Measurements from ENCODE around the gene NCKAP1. TPM values are rescaled to one million over a fixed set of nuclear protein-coding genes. Genes with fewer than 3 reads are reported as not detected.
"Not testable (repeated sequence)": the region's sequence is repeated elsewhere in the genome, so short reads cannot be mapped to it uniquely, and the experiment has no call there.

The NCKAP1 gene
- total RNA-seq, 1 experiment from 2014 or later: 76.2 TPM

GRCh38 chr2:183021613-183022012 is 16.6 kb downstream of the NCKAP1 start:
- Histone ChIP-seq H3K4me2 (ENCODE audit: low read length) (no peak overlapping the region), H3K4me1 (ENCODE audit: insufficient read depth, low read length) (no peaks in the 10 kb centered on the region), H3K79me2 (ENCODE audit: low read length) (peaks cover 99% of the 10 kb centered on the region), H3F3A (ENCODE audit: low read length, unreplicated experiment) (no peaks in the 10 kb centered on the region), H4K20me1 (ENCODE audit: low read length) (peaks cover 33% of the 10 kb centered on the region), H3K4me3 (ENCODE audit: low read length) (no peak overlapping the region), H2AFZ (ENCODE audit: low read length) (no peak overlapping the region), H3K9me2 (replicated peaks; ENCODE audit: low read length) (no peaks in the 10 kb centered on the region), H3K27ac (ENCODE audit: low read length) (no peak overlapping the region), H3K9me3 (ENCODE audit: low read length) (no peaks in the 10 kb centered on the region), H3K27me3 (ENCODE audit: low read length) (no peaks in the 10 kb centered on the region), H3K36me3 (ENCODE audit: low read depth, low read length) (peaks cover 33% of the 10 kb centered on the region), H3K9ac (ENCODE audit: low read length) (no peak overlapping the region)
- intact Hi-C loops (cut with micrococcal nuclease): no loop called here
- ChIA-PET CTCF (no interaction called here), POLR2A (ENCODE audit: unreplicated experiment) (no interaction called here)
- BruUV-seq (replicated peaks): no TSS peak
- DNase-seq: no peak
- TF ChIP-seq EZH2phosphoT487 (IDR thresholded peaks at IDR 0.05; ENCODE audit: borderline replicate concordance, low read length): no peak
- no peak for TF ChIP-seq CTCF (conservative IDR thresholded peaks at IDR 0.05; ENCODE audit: low read depth, low read length)
- no peak for TF ChIP-seq EZH2 (IDR thresholded peaks at IDR 0.05; ENCODE audit: low read length, unreplicated experiment)
- no peak for ATAC-seq

- Histone ChIP-seq H2AFZ (ENCODE audit: low read length) (no peak overlapping the region), H3K36me3 (ENCODE audit: low read depth, low read length) (peaks cover 33% of the 10 kb centered on the region), H3K9me3 (ENCODE audit: low read length) (no peaks in the 10 kb centered on the region), H3K4me1 (ENCODE audit: insufficient read depth, low read length) (no peaks in the 10 kb centered on the region), H3K27me3 (ENCODE audit: low read length) (no peaks in the 10 kb centered on the region), H3K27ac (ENCODE audit: low read length) (no peak overlapping the region), H3K9ac (ENCODE audit: low read length) (no peak overlapping the region), H3K4me2 (ENCODE audit: low read length) (no peak overlapping the region), H3K4me3 (ENCODE audit: low read length) (no peak overlapping the region), H3K79me2 (ENCODE audit: low read length) (peaks cover 98% of the 10 kb centered on the region), H4K20me1 (ENCODE audit: low read length) (peaks cover 23% of the 10 kb centered on the region; the same call in 1 of the 2 replicates), H3F3A (ENCODE audit: low read length, unreplicated experiment) (no peaks in the 10 kb centered on the region), H3K9me2 (replicated peaks; ENCODE audit: low read length) (no peaks in the 10 kb centered on the region)
- TF ChIP-seq EZH2 (IDR thresholded peaks at IDR 0.05; ENCODE audit: low read length, unreplicated experiment): no peak
- TF ChIP-seq EZH2phosphoT487 (IDR thresholded peaks at IDR 0.05; ENCODE audit: borderline replicate concordance, low read length): no peak
- no peak for TF ChIP-seq CTCF (conservative IDR thresholded peaks at IDR 0.05; ENCODE audit: low read depth, low read length)
- DNase-seq: no peak
- no TSS peak for BruUV-seq (replicated peaks)
- ChIA-PET POLR2A (ENCODE audit: unreplicated experiment) (no interaction called here), CTCF (no interaction called here)
- ATAC-seq: no peak
- intact Hi-C loops (cut with micrococcal nuclease): no loop called here
These were observed 18.4 kb downstream of the NCKAP1 start for GRCh38 chr2:183019718-183020442.

GRCh38 chr2:183017845-183018244 is 20.4 kb downstream of the NCKAP1 start:
- POLR2A ChIA-PET (ENCODE audit: unreplicated experiment); H3F3A ChIP-seq (ENCODE audit: low read length, unreplicated experiment); H3K4me3 ChIP-seq (ENCODE audit: low read length); CTCF ChIA-PET; H3K4me2 ChIP-seq (ENCODE audit: low read length); H3K27ac ChIP-seq (ENCODE audit: low read length); intact Hi-C loops (cut with micrococcal nuclease); H3K9ac ChIP-seq (ENCODE audit: low read length); DNase-seq; H2AFZ ChIP-seq (ENCODE audit: low read length); ATAC-seq; H3K9me2 ChIP-seq (replicated peaks; ENCODE audit: low read length); BruUV-seq (replicated peaks); H3K27me3 ChIP-seq (ENCODE audit: low read length); H3K9me3 ChIP-seq (ENCODE audit: low read length); H3K4me1 ChIP-seq (ENCODE audit: insufficient read depth, low read length): not testable (repeated sequence)
- peaks cover 22% of the 10 kb centered on the region for H3K36me3 ChIP-seq (ENCODE audit: low read depth, low read length)
- H3K79me2 ChIP-seq (ENCODE audit: low read length): peaks cover 98% of the 10 kb centered on the region
- H4K20me1 ChIP-seq (ENCODE audit: low read length): peaks cover 31% of the 10 kb centered on the region; the same call in 1 of the 2 replicates
